Esophagus muscularis mucosa (tissue), 3 donors: ENCODE results near the gene RNPC3.

Experiments used
- CTCF ChIP-seq, 3 experiments: fragments of 200-600 bp in 2 of 3; fragments of 450-650 bp in 1 of 3; sonication (generic) in 2 of 3; IDR thresholded peaks; one replicate each; pipeline ENCODE4 v1.5.1; 2017 to 2019; ENCODE audit warnings: antibody characterized with exemption in 3 of 3, mild to moderate bottlenecking in 2 of 3, moderate library complexity in 1 of 3
- POLR2AphosphoS5 ChIP-seq, 2 donors: sonication (generic); formaldehyde crosslinking; IDR thresholded peaks; one replicate each; pipeline ENCODE4 v1.6.1; 2017; ENCODE audit warnings: antibody characterized with exemption in 2 of 2

DNA sequence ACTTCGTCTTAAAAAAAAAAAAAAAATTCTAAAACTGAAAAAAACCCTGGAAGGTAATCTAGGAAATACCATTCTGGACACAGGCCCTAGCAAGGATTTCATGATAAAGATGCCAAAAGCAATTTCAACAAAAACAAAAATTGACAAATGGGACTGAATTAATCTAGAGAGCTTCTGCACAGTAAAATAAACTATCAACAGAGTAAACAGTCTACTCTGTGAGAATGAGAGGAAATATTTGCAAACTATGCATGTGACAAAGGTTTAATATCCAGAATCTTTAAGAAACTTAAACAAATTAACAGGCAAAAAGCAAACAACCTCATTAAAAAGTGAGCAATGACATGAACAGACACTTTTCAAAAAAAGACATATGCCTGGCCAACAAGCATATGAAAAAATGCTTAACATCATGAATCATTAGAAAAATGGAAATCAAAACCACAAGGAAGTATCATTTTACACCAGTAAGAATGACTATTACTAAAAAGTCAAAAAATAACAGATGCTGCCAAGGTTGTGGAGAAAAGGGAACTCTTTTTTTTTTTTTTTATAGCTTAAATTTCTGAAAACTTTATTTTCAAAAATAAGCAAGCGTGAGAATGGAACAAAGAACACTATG is 29.4 kb upstream of the RNPC3 start:
- TF ChIP-seq CTCF (IDR thresholded peaks at IDR 0.05) (no peak), POLR2AphosphoS5 (IDR thresholded peaks at IDR 0.05) (no peak)
